AML-193 (cell line): Measurements from ENCODE around the gene GPR6.

Experiments used
- DNase-seq, 2 experiments: peaks; one replicate each; lab custom pipeline; 2025; lab: John Stamatoyannopoulos, UW

The GPR6 gene

GRCh38 chr6:109978174-109979032 is at the start of gene GPR6:
Gene GPR6, plus strand, starts transcription at chr6:109978311. Its CDS starts 802 bp downstream, at chr6:109979113.
- DNase-seq, result peak in 1 of 2 experiments; percentile 9

- no peak for DNase-seq
These were observed 43.8 kb upstream of the GPR6 start for GRCh38 chr6:109934293-109934692.

GRCh38 chr6:109939654-109940053 is 38.5 kb upstream of the GPR6 start:
- no peak for DNase-seq

- DNase-seq, result no peak
These were observed 33.7 kb upstream of the GPR6 start for GRCh38 chr6:109944448-109944847.

DNA sequence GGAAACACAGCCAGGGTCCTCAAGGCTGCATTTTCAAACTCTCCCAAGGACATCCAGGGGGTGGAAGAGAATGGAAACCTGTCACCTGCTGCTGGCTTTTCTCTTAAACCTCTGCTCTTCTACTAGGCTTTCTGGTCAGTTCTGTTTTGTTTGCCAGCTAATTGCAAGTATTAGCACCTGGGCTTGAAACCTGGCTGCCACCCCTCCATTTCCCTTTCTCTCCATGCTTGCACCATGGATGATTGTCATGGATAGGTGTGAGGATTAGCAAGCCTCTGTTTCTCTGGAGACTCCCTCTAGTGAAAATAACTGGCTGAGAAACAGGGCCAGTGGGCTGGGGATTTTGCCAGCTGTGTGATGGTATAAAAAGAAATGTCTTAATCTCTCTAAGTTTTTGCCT is 33.0 kb upstream of the GPR6 start:
- DNase-seq, result no peak

DNA sequence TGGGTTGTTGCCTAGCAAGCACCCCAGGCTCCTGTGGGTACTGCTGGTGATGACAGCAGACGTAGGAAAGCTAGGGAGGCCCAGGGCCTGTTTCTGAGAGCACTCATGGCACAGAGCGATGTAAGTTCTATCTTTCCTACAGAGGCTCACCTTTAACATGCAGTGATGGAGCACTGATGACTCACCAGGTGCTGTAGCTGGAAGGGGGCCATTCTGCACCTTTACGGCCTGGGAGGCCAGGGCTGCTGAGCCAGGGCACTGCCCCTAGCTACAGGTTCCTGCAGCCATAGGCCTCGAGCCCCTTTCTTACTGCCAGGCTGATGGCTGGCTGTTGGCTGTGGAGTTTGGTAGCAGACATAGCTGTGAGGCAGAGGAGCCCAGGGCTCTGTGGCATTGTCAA is 31.1 kb upstream of the GPR6 start:
- no peak for DNase-seq

DNA sequence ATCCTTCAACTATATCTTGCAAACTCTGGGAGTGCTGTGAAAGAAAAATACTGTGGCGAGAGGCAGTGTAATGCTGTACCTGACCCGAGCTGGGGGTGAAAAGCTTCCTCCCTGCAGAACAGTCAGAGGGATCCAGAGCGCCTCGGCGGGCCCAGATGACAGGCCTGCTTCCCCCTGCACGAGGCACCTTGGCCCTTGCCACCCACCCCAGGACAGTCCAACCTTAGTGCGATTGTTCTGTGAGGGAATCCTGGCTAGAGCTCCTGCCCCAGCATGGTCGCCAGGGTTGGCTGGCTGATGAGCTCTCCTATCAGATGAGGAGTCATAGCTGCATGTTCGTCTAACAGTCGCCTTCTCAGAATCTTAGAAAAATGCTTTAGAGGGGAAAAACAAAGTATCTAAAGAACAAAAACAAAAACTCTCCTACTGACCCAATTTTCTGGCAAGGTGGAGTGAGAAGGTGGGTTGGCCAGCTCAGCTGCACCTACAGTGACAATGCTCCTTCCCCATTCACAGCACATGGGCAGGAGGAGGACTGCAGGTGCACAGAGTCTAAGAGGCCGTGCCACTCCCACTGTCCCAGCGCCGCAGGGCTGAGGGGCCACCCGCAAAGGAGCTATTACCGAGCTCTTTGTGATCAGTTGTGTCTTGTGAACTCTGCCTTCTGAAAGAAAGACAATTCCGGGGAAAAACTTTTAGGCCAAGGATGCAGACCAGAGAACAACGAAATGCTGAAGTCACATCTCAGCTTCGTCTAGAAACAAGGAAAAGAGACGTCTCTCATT is 28.6 kb upstream of the GPR6 start:
- DNase-seq, result no peak

DNA sequence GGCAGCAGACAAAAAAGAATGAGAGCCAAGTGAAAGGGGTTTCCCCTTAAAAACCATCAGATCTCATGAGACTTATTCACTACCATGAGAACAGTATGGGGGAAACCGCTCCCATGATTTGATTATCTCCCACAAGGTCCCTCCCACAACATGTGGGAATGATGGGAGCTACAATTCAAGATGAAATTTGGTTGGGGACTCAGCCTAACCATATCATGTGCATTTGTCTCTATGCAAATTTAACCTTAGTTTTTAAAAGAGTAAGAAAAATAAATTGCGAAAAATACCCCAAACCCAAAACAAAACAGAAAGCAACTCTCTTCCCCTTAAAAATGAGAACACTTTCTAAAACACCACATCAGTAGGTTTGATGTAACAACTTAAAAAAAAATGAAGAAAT is 22.6 kb upstream of the GPR6 start:
- DNase-seq, result no peak

- DNase-seq, result no peak
These were observed 19.5 kb upstream of the GPR6 start for GRCh38 chr6:109958626-109959025.

- DNase-seq, result no peak
These were observed 16.5 kb upstream of the GPR6 start for GRCh38 chr6:109961611-109962041.

- no peak for DNase-seq
These were observed 15.8 kb upstream of the GPR6 start for GRCh38 chr6:109962271-109962670.

- DNase-seq, result no peak
These were observed 14.4 kb upstream of the GPR6 start for GRCh38 chr6:109963598-109964170.

- DNase-seq, result no peak
These were observed 13.2 kb upstream of the GPR6 start for GRCh38 chr6:109964949-109965348.

DNA sequence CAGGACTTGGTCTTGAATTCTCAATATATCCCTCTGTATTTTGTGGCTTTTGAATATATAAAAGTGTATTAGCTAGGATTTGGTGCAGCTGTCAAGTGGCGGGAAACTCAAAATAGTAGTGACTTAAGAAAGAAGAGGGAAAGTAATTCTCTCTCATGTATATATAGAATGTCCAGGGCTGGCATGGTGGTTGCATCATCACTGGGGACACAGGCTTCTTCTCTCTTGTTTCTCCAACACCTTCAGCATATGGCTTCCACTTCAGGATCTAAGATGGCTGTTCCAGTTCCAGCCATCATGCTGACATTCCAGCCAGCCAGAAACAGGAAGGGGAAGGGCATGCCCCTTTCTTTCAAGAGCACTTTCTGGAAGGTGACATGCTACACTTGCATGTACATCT is 11.8 kb upstream of the GPR6 start:
- DNase-seq, result no peak

DNA sequence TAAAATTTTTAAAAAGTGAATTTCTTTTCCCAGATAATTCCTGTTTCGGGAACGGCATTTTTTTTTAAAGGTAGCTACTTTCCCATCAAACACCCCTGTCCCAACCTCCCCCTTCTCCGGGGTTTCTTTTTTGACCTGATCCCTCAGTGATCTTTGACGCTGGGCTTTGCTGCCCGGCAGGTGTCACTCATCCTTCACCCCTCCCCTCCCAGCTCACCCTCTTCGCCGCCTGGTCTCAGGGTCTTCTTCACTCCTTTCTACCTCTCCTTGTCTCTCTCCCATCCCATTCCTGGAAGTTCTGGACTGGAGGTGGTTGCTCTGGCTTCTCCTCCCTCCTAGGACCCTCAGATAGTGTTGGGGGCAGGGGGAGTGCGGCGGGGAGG is 329 bp upstream of the GPR6 start:
- no peak for DNase-seq

- no peak for DNase-seq
These were observed 1.2 kb downstream of the GPR6 start for GRCh38 chr6:109979033-109979921.

GRCh38 chr6:109984410-109984809 is 6.3 kb downstream of the GPR6 start:
- no peak for DNase-seq

GRCh38 chr6:109987196-109987595 is 9.1 kb downstream of the GPR6 start:
- no peak for DNase-seq

DNA sequence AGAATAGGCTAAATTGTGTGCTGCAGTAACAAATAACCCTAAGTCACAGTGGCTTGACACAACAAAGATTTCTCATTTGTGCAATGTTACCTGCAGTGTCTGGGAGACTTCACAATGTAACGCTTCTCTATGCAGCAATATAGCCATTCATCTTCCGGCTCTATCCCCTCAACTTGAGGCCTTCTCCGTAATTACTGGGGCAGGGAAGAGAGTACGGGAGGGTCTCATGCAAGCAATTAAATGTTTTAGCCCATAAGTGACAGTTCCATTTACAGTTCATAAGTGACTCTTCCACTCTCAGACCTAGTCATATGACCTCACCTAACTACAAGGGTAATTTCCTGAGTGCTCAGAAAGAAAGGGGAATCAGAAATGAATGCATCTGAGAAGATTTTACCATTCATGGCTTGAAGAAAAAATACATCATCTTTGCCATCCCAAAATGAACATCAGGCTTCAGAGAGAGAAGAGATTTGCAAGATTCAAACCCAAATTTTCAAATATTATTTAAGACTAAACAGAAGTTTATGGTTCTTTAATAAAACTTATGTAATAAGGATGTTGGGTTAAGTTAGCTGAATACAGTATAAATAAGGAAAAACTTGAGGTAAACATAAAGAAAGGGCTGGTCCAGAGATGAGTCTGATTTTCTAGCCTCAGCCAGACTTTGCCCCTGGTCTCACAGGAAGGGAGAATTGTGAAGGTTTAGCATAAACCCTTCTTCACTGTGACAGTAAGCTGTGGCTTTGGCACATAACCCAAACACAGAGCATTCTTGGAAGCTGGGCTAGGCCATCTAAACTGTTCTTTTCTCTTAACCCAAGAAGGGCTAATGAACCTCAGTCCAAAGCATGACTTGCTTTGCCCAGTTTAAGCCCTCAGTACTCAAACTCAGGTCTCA is 13.3 kb downstream of the GPR6 start:
- DNase-seq, result no peak

- peak in 1 of 2 experiments; percentile 3 for DNase-seq
These were observed 20.2 kb downstream of the GPR6 start for GRCh38 chr6:109998159-109998785.
